HG03039 (cell line): ENCODE measurements around the gene KLHL28.
A peak's percentile ranks its signal among the peaks of the same experiment; 100 is the strongest.
"Not testable (repeated sequence)": the region's sequence is repeated elsewhere in the genome, so short reads cannot be mapped to it uniquely, and the experiment has no call there.

ENCODE experiments used
- ATAC-seq: cut with Tn5 transposase; IDR thresholded peaks from one replicate; pipeline ENCODE4 v1.9.1; 2021; ENCODE audit warnings: mild to moderate bottlenecking, moderate library complexity; ENCODE audit not compliant: unreplicated experiment

The KLHL28 gene

DNA sequence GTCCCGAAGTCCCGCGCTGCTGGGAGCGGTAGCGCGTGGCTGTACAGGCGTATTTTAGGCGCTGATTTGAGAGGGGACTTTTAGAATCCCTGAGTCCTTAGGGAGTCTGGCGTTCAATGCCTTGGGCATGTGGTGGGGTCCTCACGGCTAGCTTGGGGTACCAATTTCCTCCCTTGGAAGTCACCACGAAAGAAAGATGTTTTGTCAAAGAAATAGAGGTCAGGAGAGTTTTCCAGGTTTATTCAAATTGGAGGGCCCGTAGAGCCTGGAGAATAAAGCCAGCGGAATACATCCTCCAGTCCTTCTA, 63.9 kb downstream of the KLHL28 start:
- ATAC-seq, result no peak

GRCh38 chr14:44897041-44897844, 64.5 kb downstream of the KLHL28 start:
- ATAC-seq, result peak; percentile 95

DNA sequence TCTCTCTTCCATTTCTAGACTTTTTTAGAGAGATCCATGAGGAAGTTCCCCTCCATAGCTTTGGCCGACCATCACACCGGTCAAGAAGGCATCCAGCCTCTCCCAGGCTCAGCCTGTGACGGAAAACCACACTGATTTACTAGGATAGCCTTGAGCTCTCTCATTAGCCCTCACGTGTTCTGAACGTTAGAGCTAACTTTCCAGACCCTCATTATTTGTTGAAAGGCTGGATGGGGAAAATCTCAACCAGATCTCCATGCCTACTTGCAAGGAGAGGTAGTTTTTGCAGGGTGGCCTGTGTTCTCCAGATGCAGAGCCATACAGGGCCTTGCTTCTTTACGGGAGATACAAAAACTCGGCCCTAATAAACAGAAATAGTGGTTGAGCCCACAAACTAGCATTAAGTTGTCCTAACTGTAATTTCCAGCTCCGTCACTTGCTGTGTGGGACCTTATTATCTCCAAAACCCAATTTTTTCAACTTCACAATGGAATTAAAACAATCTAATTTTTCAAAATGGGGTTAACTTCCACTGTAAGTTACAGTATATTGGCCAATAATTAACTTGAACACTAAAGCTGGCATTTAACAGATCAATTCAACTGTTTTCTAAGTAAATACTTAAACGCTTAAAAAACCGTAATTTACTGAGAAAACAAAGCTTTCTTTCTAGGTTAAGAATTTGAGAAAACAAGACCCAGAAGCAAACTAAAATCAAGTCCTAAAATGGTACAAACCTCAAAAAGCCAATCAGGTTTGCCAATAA, 65.3 kb downstream of the KLHL28 start:
- no peak for ATAC-seq

GRCh38 chr14:44895716-44896115, 66.0 kb downstream of the KLHL28 start:
- ATAC-seq, result no peak

- ATAC-seq, result no peak
Measured at GRCh38 chr14:44893535-44893934, 68.2 kb downstream of the KLHL28 start.

DNA sequence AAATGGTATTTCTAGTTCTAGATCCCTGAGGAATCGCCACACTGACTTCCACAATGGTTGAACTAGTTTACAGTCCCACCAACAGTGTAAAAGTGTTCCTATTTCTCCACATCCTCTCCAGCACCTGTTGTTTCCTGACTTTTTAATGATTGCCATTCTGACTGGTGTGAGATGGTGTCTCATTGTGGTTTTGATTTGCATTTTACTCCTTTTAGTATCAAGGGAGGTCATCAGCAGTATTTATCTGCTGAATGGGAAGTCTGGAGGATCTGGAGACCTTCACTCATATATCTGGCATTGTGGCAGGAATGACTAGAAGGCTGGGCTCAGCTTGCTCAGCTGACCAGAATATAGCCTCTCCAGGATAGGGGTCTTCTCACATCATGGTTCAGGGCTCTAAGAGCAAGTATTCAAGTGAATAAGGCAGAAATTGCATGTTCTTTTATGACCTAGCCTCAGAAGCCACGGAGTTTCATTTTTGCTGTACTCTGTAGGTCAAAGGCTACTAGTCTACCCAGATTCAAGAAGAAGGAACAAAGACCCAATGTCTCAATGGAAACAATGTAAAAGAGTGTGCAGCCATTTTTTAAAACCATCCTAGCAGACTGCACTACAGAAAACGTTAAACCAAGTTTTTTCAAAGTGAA, 69.9 kb downstream of the KLHL28 start:
- not testable (repeated sequence) for ATAC-seq

- ATAC-seq, result no peak
Measured at GRCh38 chr14:44889595-44890471, 71.9 kb downstream of the KLHL28 start.

DNA sequence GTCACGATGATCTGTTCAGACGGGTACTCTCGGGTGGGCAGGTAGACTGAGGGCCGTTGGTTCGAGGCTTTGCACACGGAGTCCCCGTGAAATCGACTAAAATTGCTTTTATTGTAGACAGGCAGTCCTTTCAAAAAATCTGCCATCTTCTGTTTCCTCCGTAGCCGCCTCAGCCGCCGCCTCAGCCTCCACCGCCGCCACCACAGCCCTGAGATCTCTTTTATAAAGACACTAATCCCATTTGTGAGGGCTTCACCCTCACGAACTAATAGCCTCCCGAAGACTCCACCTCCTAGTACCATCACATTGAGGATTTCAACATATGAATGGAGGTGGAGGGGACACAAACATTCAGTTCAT, 74.2 kb downstream of the KLHL28 start:
- no peak for ATAC-seq

DNA sequence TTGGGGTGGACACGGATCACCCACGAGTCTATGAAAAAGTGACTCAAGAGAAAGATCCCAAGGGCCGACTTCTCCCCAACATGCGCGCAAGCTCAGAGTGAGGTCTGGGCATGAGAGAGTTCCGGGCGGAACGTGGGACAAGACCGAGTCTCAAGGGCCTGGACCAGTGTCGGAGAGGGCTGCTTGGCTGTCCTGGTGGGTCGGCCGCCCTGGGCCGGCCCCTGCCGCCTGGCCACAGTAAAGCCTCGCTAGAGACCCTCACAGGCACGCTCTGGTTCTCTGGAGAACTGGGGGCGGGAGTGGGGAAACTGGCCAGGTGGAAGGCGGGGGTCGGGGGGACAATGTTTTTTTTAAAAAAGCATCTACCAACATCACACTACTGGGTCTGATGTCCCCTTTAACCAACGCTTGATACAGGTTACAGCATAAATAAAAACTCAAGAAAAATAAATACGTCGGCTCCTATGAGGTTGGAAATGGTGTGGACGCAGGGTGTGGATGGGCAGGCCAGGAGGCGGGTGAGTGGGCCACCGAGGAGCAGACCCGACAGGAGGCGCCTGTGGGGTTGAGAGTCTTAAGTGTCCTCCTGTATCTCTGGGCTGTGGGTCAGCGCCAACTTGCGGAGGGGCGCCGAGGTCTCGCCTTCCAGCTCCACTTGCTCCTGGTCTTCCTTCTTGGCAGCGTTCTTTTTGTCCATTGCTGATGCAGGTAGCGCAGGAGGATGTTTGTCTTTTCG, 74.7 kb downstream of the KLHL28 start:
- no peak for ATAC-seq

- ATAC-seq, result no peak
Measured at GRCh38 chr14:44880791-44881190, 81.0 kb downstream of the KLHL28 start.
